Retina (tissue), 1 donor: ENCODE data around the gene USP3.
"Not testable (repeated sequence)": the region's sequence is repeated elsewhere in the genome, so short reads cannot be mapped to it uniquely, and the experiment has no call there.

Source experiments
- DNase-seq: peaks from one replicate; pipeline ENCODE4 v3.0.0-alpha.2; 2016

The USP3 gene

DNA sequence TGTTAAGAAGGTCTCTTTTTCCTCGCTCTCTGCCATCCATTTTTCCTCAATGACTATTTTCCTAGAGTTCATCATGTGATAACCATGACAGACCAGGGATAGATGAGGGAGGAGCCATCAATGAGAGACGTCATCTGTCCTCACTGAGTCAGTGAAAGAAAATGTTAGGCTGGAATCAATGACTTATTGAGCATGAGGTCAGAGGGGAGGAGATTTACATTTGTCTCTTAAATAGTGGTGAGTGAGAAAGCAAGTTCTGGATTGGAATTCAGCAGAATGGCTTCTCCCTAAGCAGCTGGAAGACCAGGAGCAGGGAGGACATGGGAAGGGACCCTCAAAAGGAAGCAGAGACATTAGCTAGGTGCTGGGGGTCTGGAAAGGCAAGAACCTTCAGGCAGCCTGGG lies 28.2 kb upstream of the USP3 start:
- no peak for DNase-seq

DNA sequence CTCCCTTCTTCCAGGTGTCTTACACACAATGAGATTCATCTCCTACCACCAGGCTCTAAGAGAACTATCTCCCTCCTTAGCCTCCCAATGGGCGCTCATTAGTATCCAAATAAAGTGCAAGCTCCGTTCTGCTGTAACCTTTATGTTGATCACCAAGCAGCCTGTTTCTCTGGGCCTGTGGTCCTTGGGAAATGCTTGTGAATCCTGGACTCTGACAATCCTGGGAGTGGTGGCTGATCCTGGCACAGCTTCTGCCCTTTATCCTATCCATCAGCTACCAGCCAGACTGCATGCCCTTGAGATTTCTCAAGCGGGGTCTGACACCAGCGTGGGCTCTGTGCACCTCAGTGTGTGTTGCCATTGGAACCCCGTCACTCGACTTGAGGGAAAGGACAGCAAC lies 26.1 kb upstream of the USP3 start:
- no peak for DNase-seq

DNA sequence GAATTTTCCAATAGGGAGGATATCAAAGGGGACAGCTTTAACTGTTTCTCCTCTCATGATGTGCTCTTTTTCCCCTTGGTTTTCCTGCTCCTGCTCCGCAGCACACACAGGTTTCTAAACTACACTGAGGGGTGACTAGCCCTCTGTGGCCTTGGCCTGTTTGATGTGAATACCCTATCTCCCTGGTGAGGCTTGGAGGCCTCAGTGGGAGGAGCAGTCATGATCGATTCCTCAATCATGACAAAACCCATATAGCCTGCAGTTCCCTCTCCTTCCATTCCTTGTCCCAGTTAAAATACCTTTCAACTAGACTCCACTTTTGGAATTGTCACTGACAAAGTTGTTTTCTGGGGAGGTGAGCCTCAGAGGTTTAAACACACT lies 24.0 kb upstream of the USP3 start:
- no peak for DNase-seq

DNA sequence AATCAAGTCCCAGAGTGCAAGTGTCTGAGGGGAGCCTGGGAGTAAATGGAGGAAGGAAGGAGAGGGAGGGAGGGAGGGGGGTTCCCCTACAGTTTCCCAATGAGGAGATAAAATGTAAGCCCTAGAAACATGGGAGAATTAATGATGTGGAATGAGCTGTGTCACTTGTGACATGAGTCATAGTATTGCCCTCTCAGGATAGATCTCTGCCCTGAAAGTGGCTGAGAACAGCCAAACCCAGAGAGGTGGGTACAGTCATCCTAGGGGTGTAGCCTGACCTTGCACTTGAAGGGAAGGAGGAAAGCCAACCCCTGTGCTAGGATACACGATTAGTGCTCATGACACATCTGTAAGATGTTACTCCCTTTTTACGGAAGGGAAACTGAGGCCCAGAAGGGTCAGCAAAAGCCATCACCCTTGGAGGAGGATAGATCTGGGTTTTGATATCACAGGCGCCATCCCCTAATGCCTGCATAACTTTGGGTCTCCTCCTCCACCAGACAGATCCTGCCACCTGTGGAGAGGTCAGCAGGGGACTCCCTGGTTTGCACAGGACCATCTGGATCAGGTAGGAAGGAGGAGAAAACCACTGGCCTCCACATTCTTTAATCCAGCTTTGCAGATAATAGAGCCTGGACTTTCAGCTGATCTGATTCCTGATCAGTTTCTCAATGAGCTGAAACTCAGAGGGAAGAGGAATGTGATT lies 23.1 kb upstream of the USP3 start:
- DNase-seq: no peak

DNA sequence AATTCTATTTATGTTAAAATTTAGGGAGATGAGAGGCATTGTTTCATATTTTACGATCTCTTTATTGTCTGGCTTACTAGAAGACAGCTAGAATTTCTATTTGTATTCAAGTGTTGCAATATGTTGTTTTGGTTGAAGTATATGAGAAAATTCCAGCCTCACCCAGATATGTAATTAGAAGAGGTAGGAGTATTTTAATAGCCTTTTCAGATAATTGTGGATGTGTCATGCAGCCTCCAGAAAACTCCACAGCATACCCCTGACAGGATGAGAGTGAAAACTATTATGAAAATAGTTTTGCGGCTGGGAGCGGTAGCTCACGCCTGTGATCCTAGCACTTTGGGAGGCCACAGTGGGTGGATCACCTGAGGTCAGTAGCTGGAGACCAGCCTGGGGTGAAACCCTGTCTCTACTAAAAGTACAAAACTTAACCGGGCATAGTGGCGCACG lies 21.5 kb upstream of the USP3 start:
- DNase-seq: no peak

DNA sequence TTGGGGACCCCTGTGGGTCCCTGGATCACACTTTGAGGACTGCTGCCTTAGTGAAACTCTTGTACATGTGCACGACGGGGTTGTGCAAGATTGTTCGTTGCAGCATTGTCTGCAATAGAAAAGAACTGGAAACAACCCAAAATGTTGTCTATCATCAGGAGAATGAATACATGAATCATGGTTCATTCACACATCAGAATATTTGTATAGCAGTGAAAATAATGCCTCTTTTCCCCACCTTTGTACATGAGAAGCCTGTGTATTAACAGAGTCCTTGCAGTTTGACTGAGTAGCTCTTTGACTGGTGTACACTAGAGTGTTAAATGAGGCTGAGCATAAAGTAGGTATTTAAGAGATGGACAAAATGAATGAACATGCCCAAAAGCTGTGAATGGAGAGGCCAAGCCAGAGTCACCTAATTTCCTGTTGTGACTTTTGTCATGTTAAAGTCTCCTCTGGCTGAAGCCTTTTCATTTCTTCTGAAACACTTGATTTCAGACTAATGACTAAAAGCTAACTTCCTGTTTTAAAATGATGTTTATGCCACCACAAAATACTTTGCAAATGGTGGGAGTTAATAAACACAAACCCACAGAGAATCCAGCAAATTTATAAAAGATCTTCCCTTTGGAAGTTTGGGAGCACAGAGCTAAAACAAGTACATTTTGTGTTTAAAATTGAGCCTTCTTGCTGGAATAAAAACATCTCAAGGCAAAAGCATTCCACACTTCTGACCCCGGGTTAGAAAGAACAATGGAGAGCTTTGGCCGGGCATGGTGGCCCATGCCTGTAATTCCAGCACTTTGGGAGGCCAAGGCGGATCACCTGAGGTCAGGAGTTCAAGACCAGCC lies 20.6 kb upstream of the USP3 start:
- no peak for DNase-seq

DNA sequence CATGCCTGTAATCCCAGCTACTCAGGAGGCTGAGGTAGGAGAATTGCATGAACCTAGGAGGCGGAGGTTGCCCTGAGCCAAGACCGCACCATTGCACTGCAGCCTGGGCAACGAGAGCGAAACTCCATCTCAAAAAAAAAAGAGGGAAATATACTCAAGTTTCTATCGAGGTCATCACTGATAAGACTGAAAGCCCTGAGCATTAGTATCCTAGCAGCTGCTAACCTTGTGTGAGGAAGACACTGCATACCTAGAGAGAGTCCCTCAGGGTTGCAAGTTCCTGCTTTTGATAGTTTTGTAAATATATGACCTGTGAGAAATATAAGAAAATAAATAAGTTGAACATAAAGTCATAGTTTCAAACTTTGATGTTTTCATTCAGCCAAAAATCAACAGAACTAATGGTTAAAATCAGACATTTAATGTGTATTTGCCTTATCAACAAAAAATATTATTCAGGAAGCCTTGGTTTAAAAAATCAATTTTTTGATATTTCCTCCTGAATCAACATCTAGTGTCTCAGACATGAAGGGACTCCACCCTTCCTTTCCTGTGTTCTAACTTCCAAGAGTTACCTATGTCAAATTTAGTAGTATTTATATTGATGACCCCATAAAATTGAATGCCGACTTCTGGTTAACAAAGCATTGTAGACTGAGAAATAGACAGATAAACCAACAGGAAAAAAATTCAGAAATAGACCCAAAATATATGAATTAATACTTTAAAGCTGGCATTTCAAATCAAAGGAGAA lies 19.8 kb upstream of the USP3 start:
- no peak for DNase-seq

DNA sequence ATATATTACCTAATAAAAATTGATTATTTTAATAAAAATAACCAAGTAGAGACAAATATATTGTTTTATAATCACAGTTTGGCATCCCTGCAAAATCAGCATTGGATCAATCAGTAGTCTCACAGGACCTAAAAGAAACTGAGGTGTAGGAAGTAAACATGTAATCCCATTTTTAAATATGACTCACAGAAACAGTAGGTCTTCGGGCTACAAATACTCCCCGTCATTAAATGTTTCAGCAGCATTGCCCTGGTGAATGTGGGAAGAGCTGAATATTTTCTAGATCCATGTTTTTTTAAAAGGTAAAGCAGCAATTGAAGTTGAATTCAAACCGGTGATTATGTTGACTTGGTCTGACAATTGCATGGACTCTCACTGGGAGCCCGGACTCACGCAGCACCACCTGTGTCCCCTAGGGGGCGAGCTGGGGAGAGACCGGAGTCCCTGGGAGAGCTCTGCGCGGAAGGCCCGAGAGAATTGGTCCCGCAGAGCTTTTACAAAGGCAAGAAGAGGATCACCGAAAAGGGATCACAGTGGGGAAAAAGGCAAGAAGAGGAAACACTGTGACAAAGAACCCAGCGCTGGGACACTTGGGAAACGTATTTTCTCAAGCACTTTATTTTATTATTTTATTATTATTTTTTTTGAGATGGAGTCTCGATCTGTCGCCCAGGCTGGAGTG lies 17.2 kb upstream of the USP3 start:
- DNase-seq: peak; percentile 72

DNA sequence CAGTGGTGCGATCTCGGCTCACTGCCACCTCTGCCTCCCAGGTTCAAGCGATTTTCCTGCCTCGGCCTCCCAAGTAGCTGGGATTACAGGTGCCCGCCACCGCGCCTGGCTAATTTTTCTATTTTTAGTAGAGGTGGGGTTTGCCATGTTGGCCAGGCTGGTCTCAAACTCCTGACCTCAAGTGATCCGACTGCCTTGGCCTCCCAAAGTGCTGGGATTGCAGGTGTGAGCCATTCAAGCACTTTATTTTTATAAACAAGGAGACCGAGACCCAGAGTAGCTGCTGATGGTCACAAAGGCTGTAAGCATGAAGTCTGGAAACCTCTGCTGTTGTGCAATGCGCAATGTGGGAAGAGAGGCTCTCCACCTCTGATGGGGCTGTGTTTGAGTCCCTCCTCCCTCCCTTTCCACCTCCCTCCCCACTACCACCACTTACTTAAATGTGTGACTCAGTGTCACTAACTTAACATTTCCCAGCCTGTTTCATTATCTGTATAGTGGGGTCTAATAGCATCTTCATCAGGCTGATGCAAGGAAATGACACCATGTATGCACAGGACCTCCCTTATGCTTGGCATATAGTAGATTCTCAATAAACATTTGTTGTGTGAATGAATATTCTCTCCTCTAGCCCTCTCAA lies 16.5 kb upstream of the USP3 start:
- DNase-seq: not testable (repeated sequence)

DNA sequence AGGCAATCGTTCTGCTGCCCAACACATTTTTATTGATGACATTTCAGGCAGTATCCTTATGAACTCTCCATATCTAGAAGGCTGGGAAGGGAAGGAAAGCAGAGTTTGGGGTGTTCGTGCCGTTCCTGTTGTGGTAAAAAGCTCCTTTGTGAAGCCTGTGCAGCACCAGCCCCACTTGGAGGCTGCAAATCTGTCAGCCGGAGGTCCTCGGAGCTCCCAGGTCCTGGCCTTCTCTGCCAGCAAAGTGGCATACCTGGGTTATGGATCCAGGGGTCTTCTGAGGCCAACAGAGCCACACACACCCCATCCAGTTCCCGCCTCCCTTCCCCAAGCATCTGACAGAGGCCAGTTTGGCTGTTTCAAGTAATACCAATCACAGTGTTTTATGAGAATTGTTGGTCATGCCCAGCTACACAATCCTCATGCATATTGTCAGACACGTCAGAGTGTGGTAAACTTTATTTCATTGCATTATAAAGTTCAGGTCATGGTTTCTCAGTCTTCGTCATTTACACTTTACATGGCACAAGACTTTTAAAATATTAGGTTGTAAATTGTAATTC lies 15.9 kb upstream of the USP3 start:
- DNase-seq: no peak

DNA sequence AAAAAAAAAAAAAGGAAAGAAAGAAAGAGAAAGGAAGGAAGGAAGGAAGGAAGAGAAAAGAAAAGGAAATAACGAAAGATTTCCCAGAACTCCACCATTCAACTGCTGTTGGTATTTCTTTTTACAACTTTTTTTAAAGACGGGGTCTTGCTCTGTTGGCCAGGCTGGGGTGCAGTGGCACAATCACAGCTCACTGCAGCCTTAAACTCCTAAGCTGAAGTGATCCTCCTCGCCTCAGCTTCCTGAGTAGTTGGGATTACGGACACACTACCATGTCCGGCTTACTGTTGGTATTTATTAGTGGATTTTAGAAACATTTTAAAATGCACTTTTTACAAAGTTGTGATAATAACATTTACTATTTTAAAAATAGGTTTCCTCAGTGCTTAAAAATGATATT lies 15.0 kb upstream of the USP3 start:
- no peak for DNase-seq

DNA sequence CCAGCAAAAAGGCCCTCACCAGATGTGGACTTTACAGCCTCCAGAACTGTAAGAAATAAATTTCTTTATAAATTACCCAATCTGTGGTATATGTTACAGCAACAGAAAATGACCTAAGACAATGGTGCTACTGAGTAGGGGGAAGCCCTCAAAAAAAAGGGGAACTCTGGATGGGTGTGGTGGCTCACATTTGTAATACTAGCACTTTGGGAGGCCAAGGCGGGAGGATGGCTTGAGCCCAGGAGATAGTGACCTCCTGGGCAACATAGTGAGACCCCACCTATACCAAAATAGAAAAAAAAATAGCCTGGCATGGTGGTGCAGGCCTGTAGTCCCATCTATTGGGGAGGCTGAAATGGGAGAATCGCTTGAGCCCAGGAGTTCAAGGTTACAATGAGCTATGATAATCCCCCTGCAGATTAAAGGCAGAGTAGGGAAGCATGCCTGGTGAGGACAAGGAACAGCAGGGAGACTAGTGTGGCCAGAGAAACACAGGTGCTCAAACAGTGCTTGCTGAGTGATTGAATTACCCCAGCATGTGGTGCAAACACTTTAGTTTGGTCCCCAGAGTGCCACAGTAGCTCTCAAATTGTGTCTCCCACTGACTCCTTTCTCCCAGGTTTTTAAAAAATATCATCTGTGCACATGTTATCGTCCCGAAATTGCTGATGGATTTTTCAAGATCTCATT lies 13.9 kb upstream of the USP3 start:
- DNase-seq: no peak

DNA sequence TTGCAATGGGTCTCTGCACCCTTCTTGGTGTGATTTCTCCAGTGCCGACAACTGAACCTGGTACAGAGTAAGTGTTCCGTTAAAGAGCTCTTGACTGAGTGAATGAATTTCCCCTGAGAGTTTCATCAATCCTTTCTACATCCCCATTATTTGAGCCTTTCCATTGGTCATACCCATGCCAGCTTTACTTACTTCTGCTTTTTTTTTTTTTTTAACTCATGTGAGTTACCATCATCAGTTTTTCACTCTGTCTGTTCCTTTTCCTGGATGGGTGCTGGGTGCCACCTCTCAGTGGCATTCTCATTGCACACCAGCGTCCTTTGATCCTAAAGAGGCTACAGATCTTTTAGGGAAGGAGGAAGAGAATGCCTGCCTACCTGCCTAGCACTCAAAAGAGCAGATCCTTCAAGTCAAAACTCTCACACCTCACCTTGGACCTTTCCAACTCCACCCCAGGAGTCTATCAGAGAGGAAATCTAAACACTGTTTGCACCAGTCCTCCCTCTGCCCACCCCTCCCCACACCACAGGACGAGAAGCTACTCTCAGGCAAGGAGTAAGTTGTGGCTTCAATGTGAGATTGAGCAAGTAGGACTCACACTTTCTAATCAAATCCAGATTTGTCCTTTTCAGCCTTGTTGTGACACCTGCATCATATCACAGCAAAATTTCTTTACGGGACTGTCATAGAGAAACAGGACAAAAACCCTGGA lies 13.1 kb upstream of the USP3 start:
- no peak for DNase-seq

DNA sequence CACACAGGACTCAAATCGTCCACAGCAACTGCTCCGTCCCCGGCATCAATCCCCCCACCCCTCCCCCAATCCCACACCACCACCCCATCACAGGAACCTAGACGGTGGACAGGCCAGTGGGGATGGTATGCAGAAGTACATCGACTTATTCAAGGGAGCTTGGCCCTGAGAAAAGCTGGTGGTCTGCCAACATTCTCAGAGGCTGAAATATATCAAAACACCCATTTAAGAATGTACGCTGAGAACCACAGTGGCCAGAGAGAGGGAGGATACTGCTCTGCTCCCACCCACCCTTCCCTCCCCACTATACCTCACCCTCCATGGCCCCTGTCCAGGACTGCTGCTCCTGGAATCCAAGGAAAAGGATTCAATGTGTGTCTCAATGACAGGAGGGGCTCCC lies 12.4 kb upstream of the USP3 start:
- DNase-seq: no peak

DNA sequence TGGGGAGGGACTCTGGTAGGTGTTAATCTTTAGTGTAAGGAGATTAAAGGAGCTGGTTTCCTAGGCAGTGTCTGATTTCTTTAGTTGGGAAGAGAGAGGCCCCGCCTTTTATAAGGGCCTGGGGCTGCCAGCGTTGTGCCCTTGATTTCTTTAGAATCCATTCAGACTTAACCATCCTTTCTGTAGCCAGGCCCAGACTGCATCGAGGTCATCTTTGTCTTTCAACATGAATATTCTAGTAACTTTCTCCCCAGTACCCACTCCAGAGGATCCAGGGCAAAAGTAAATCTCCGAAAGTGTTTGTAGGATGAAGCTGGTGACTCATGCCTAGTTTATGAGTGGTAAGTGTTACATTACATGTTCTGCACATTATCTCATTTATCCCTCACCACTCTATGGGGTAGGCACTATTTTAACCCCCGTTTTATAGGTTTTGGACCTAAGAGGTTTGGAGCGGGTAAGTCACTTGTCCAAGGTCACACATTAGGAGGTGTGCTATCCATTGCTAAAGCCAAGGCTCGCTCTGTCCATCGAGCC lies 11.8 kb upstream of the USP3 start:
- DNase-seq: no peak

DNA sequence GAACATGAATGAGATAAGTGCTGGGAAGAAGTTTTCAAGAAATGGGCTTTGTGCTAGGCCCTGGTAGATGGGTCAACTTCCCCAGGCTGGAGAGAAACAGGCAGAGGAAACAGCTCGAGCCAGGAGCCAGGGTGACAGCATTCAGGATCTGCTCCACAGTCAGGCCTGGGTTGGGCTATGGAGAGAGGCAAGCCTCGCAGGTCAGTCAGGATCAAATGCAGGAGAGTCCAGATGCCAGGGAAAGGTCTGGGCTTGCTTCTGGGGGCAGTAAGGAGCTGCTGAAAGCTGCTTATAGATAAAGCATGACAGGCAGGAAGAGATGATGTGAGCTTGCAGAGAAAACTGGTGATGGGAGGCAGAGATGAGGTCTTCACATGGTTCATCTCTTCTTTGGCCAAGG lies 11.0 kb upstream of the USP3 start:
- no peak for DNase-seq

DNA sequence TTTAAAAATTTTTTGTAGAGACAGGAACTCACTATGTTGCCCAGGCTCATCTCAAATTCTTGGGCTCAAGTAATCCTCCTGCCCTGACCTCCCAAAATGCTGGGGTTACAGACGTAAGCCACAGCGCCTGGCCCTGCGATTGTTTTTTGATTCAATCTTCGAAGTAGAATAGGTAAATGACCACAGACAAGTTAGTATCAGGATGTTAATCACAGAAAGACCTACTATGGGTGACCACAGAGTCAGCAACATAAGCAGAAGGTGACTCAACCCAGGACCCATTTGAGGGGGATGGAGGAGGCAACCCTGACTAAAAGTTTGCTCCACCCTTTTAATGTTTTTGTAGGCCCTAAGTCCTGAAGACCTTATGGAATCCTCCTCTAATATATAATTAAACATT lies 10.0 kb upstream of the USP3 start:
- DNase-seq: no peak

DNA sequence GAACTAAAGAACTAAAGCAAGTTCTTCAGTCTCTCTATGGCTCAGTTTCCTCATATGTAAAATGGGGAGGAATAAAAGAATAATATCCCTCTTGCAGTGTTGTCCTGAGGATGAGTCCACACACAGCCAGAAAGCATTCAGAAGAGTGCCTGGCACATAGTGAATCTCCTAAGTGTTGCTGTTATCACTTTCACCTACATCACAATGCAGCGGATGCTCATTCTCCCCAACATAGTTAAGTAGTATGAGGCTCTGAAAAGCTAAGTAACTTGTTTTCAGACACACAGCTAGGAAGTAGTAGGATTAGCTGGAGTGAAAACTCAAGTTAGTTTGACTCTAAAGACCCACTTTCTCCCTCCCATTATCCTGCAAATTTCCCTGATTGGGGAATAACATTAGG lies 9.1 kb upstream of the USP3 start:
- no peak for DNase-seq

DNA sequence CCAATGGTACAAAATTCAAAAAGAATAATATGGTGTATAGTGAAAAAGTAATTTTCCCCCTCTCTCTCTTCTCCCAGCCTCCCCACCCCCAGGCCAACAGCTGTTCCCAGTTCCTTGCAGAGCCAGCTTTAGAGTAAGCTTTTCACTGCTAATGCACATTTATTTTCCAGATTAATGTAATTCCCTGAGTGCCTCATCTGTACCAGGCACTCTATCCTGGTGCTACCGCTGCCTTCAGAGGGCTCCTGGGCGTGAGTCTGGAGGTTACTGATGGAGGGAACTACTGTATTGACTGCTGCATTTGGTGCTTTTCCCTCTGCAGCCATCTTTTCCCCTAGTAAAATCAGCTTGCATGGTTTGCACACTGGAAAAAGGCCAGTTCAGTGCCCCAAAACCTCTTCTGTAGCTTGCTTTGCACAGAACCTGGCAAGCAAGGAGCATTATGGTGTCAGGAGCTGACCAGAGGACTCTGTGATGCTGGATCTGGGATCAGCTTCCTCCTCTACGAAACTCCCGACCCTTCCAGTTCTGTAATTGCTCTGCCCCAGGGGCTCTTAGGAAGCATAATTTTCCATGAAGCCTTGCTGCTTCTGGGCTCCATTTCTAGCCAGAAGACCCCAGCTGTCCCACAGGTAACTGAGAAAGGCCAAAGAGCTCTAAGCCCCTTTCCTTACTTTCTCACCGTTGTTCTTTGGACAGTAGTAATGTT lies 8.5 kb upstream of the USP3 start:
- no peak for DNase-seq
